Activated naive CD4-positive, alpha-beta T cell treated with anti-CD3 and anti-CD28 coated beads, Interleukin-2, amount 50 U/mL, for 72 hours (primary cell): ENCODE measurements around the gene TMPRSS13. TPM values are rescaled to one million over a fixed set of nuclear protein-coding genes. Genes with fewer than 3 reads are reported as not detected.

ENCODE experiments used
- ATAC-seq, 2 donors: fragments of 150-1000 bp; cut with Tn5 transposase; 2 replicates each; pipeline ENCODE4 v1.10.0; 2021; ENCODE audit warnings: mild to moderate bottlenecking in 2 of 2, moderate library complexity in 2 of 2
- DNase-seq, 2 donors: peaks; one replicate each; pipeline ENCODE4 v3.0.0; 2021 to 2022; ENCODE audit warnings: low spot score in 2 of 2
- H3K27ac Mint-ChIP-seq, 2 donors: one replicate each; pipeline ENCODE4 v1.8.0; 2022; ENCODE audit warnings: mild to moderate bottlenecking in 2 of 2, mixed read lengths in 2 of 2
- H3K36me3 Mint-ChIP-seq, 2 donors: one replicate each; pipeline ENCODE4 v1.8.0; 2022; ENCODE audit warnings: mixed read lengths in 2 of 2
- H3K9me3 Mint-ChIP-seq, 2 donors: one replicate each; pipeline ENCODE4 v1.8.0; 2022; ENCODE audit warnings: mixed read lengths in 2 of 2
- total RNA-seq, 2 donors: library from RNA; stranded (reverse); gene quantifications; one replicate each; pipeline ENCODE4 v1.2.3, GENCODE V29; 2022

TMPRSS13 gene
- total RNA-seq, 2 donors from 2014 or later: 0.39 to 1.8 TPM

DNA sequence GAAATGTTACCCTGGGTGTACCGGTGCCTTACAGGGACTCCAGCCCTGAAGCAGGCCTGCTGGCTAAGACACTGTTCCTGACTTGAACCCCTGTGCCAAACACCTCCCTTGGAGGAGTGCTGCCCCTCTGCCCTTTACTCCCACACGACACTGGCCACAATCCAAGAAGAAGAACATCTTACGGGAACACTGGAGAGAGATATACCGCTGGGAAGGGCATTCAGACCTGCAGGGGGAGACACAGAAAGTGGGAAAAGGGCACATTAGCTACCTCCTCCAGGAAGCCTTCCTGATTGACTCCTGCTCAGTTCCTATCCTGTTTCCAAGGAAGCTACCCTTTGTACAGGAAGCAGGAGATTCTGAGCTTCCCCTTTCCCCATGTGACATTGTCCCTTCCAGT, 18.7 kb downstream of the TMPRSS13 start:
- H3K27ac Mint-ChIP-seq: no peak overlapping the region
- ATAC-seq: no peak
- DNase-seq: peak in 1 of 2 donors; percentile 40

GRCh38 chr11:117909611-117910382, 19.4 kb downstream of the TMPRSS13 start:
- Mint-ChIP-seq H3K27ac (peak overlapping the region in 1 of 2 donors; percentile 77), H3K36me3 (no peaks in the 10 kb centered on the region), H3K9me3 (no peaks in the 10 kb centered on the region)
- ATAC-seq (no peak), DNase-seq (peak in 1 of 2 donors; percentile 38)

More for the DNA sequence above, 18.7 kb downstream of the TMPRSS13 start:
- H3K9me3 Mint-ChIP-seq: no peaks in the 10 kb centered on the region
- H3K36me3 Mint-ChIP-seq: no peaks in the 10 kb centered on the region

DNA sequence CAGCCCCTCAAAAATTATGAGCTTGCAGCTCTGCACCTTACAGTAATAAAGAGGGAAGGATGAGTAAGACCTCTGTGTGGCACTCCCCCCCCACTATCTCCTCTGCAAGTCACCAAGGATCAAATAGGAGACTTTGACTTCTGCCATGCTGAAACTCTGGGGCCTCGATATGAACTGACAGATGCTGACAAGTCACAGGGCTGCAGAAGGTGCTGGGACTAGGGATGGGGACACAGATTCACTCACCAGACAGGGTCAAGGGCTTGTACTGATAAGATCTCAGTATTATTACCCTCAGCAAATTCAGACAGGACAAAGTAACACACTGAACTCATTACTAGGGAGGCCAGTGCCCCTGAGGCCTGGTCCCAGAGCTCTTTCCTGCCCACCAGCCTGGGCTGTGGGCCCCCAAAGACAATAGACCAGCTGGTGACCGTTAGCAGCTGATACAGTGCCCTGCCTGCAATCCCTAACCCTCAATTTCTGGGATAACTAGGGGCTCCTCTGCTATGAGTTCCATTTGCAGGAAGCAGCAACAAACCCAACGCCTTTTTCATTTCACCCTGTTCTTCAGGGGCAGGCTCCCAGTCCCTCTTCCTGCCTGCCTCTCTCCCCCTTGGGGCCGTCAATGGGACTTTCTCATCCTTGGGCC, 20.1 kb downstream of the TMPRSS13 start:
- no peak for ATAC-seq
- Mint-ChIP-seq H3K9me3 (no peaks in the 10 kb centered on the region), H3K27ac (peak overlapping the region in 1 of 2 donors; percentile 77), H3K36me3 (no peaks in the 10 kb centered on the region)
- DNase-seq: peak in 1 of 2 donors; percentile 14

DNA sequence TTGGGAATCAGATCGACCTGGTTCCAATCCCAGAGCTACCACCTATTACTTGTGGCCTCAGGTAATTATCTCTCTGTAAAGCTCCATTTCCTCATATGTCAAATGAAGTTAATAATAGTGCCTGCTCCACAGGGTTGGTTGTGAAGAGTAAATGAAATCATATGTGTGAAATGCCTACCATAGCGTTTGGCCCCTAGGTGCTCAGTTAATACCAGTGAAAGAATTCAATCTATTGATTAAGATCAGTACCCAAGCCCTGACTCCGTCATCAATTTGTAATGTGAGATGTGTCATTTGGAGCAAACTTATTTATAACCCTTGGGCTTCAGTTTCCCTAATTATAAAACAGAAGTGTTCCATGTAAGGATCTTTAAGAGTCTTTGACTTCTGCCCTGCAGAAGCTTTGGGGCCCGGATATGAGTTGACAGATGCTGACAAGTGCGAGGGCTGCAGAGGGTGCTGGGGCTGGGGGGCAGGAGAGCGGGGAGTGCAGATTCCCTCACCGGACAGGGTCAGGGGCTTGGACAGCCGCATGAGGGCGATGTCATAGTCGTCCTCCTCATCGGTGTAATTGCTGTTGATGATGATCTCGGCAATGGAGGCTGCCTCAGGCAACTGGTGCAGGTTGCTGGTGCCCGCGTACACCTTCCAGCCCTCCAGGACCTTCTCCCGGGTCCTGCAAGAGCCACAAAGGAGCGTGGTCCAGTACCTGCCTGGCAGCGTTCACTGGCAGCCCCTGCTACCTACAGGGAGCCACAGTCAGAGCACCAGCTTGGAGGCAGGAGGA, 20.9 kb downstream of the TMPRSS13 start:
- H3K27ac Mint-ChIP-seq: no peak overlapping the region

GRCh38 chr11:117907276-117908108, 21.7 kb downstream of the TMPRSS13 start:
- ATAC-seq (peak; percentile 95 to 96), DNase-seq (peak; percentile 59 to 61)
- Mint-ChIP-seq H3K36me3 (no peaks in the 10 kb centered on the region), H3K9me3 (no peaks in the 10 kb centered on the region), H3K27ac (no peak overlapping the region)

More for the DNA sequence above, 20.9 kb downstream of the TMPRSS13 start:
- peak in 1 of 2 donors; percentile 47 for DNase-seq
- H3K9me3 Mint-ChIP-seq: no peaks in the 10 kb centered on the region
- H3K36me3 Mint-ChIP-seq: no peaks in the 10 kb centered on the region
- ATAC-seq: no peak

- no peak overlapping the region for H3K27ac Mint-ChIP-seq
- no peaks in the 10 kb centered on the region for H3K9me3 Mint-ChIP-seq
- no peaks in the 10 kb centered on the region for H3K36me3 Mint-ChIP-seq
- DNase-seq (no peak), ATAC-seq (no peak)
These were observed 22.5 kb downstream of the TMPRSS13 start for GRCh38 chr11:117906710-117907109.

DNA sequence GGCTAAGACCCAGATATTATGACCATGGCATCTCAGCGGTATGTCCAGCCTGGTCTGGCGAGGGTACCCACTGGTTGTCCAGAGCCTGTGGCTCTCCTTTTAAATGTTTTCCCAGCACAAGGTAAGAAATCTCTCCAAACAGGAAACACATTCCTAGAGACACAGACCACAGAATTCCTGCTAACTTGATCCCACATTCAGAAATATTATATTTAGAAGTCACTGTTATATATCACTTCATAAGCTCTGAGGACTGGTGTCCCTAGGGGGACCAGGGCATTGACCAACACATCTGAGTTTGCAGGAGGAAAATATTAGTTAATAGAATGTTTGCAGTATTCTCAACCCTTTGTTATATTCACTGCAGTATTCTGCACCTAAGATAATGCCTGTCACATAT, 23.1 kb downstream of the TMPRSS13 start:
- no peak overlapping the region for H3K27ac Mint-ChIP-seq
- H3K9me3 Mint-ChIP-seq: no peaks in the 10 kb centered on the region
- no peaks in the 10 kb centered on the region for H3K36me3 Mint-ChIP-seq
- ATAC-seq: no peak
- DNase-seq: no peak

DNA sequence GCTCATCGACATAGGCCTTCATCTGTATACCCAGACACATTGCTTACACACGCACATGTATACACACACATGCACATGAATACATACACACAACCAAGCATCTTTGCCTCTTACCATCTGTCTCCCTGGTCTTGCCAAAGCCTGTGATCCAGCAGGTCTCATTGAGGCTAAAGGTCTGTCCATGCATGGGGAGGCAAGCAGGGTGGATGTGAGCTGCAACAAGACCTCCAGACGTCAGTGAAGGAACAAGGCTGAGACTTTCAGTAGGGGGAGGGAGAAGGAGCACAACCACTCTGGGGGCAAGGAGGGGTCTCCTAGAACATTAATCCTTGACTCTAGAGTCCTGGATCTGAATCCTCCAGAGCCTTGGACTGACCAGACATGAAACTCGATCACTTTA, 23.7 kb downstream of the TMPRSS13 start:
- Mint-ChIP-seq H3K9me3 (no peaks in the 10 kb centered on the region), H3K36me3 (no peaks in the 10 kb centered on the region), H3K27ac (no peak overlapping the region)
- ATAC-seq (no peak), DNase-seq (peak in 1 of 2 donors; percentile 9)

DNA sequence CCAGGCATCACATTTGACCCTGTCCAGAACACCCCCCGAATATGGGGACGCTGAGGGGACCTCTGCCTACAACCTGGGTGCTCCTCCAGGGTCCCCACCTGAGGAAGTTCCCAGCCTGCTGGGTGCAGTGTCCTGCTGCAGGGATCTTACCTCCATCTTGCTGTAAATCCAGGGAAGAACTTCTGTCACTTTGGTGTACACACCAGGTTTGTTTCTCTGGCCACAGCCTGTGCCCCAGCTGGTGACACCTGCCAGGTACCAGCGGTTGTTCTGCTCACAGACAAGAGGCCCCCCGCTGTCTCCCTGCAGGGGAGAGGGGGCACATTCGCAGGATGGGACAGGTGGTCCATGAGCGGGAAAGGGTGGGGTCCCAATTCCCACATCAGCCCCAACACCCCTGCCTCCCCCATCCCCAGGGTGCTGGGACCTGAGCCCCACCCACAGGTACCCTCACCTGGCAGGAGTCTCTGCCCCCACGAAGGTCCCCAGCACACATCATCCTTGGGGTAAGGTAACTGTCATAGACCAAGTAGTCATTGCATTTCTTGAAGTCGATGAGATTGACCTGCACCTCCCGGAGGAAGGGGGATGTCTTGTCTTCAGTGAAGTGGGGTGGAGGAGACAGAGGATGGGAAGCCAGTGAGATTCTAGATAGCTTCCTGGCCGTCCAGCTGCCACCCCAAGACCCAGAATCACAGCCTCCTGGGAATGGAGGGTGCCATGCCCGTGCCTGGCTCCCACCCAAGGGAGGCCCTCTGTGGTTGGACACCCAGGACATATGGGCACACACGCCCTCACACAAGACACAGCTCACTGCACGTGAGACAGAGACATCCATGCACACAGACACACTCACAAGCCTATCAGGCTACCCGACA, 25.5 kb downstream of the TMPRSS13 start:
- DNase-seq: peak in 1 of 2 donors; percentile 28
- no peak for ATAC-seq
- H3K27ac Mint-ChIP-seq: no peak overlapping the region
- H3K9me3 Mint-ChIP-seq: no peaks in the 10 kb centered on the region
- H3K36me3 Mint-ChIP-seq: no peaks in the 10 kb centered on the region

GRCh38 chr11:117902001-117902845, 27.0 kb downstream of the TMPRSS13 start:
- peak in 1 of 2 donors; percentile 21 for DNase-seq
- H3K36me3 Mint-ChIP-seq: no peaks in the 10 kb centered on the region
- ATAC-seq: no peak
- H3K27ac Mint-ChIP-seq: no peak overlapping the region
- no peaks in the 10 kb centered on the region for H3K9me3 Mint-ChIP-seq

- DNase-seq: peak in 1 of 2 donors; percentile 34
- Mint-ChIP-seq H3K9me3 (no peaks in the 10 kb centered on the region), H3K27ac (no peak overlapping the region), H3K36me3 (no peaks in the 10 kb centered on the region)
- no peak for ATAC-seq
These were observed 27.6 kb downstream of the TMPRSS13 start for GRCh38 chr11:117901601-117902000.

DNA sequence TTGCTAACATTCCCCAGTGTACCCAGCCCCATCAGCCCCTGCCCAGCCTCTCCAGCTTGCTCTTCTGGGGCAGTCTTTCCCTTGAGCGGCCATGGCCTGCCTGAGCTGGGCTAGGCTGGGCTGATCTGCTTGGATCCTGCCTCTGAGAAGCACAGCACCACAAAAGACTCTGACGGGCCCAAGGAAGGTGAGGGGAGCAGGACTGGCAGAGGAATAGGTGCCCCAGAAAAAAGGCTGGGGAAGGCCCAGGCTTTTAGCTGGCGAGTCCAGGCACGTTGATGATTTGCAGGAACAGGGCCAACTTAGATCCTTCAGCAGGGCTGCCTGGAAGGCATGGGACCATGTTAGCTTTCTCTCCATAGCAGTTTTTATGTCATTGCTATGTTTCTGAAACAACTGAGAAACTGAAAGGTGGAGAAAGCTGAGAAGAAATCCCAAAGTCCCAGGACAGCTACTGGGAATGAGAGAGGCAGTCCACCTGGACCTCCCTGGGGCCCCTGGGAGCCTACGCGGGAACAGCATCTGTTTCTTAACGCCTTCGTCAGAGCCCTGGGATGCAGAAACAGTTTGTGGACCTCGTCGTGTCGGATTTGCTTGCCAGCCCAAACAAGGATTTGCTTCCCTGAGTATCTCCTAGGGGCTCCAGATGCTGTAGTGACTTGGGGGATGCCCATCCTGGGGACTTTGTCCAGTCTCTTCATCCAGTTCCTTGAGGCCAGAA, 28.3 kb downstream of the TMPRSS13 start:
- H3K9me3 Mint-ChIP-seq: no peaks in the 10 kb centered on the region
- DNase-seq (peak in 1 of 2 donors; percentile 41), ATAC-seq (no peak)
- H3K36me3 Mint-ChIP-seq: no peaks in the 10 kb centered on the region
- H3K27ac Mint-ChIP-seq: no peak overlapping the region

- Mint-ChIP-seq H3K9me3 (no peaks in the 10 kb centered on the region), H3K36me3 (no peaks in the 10 kb centered on the region), H3K27ac (peak overlapping the region in 1 of 2 donors; percentile 2)
- peak in 1 of 2 donors; percentile 21 for DNase-seq
- ATAC-seq: no peak
These were observed 29.0 kb downstream of the TMPRSS13 start for GRCh38 chr11:117900121-117900648.

- Mint-ChIP-seq H3K9me3 (no peaks in the 10 kb centered on the region), H3K36me3 (peaks cover 0 to 5% of the 10 kb centered on the region in 2 donors), H3K27ac (no peak overlapping the region)
- no peak for ATAC-seq
- DNase-seq: peak in 1 of 2 donors; percentile 23
These were observed 31.1 kb downstream of the TMPRSS13 start for GRCh38 chr11:117898059-117898458.
